ENCODE results near the gene KIF26B.

KIF26B gene

GRCh38 chr1:245168086-245168485 is 13.3 kb downstream of the KIF26B start:
- DNase-seq (ENCODE audit: low read depth): no peak
- no peak for TF ChIP-seq CTCF (IDR thresholded peaks at IDR 0.05; ENCODE audit: control insufficient read depth, extremely low read depth, insufficient read depth)
- H3K4me3 ChIP-seq (ENCODE audit: low read depth, low read length): no peak overlapping the region

GRCh38 chr1:245168906-245169305 is 14.1 kb downstream of the KIF26B start:
- DNase-seq (ENCODE audit: low read depth): no peak
- H3K4me3 ChIP-seq (ENCODE audit: low read depth, low read length): no peak overlapping the region
- no peak for TF ChIP-seq CTCF (IDR thresholded peaks at IDR 0.05; ENCODE audit: control insufficient read depth, extremely low read depth, insufficient read depth)

GRCh38 chr1:245169376-245169775 is 14.6 kb downstream of the KIF26B start:
- no peak for TF ChIP-seq CTCF (IDR thresholded peaks at IDR 0.05; ENCODE audit: control insufficient read depth, extremely low read depth, insufficient read depth)
- no peak overlapping the region for H3K4me3 ChIP-seq (ENCODE audit: low read depth, low read length)
- DNase-seq (ENCODE audit: low read depth): no peak

- no peak overlapping the region for H3K4me3 ChIP-seq (ENCODE audit: low read depth, low read length)
- no peak for TF ChIP-seq CTCF (IDR thresholded peaks at IDR 0.05; ENCODE audit: control insufficient read depth, extremely low read depth, insufficient read depth)
- DNase-seq (ENCODE audit: low read depth): no peak
These were observed 17.2 kb downstream of the KIF26B start for GRCh38 chr1:245172026-245172425.

GRCh38 chr1:245172829-245173228 is 18.0 kb downstream of the KIF26B start:
- no peak overlapping the region for H3K4me3 ChIP-seq (ENCODE audit: low read depth, low read length)
- no peak for DNase-seq (ENCODE audit: low read depth)
- TF ChIP-seq CTCF (IDR thresholded peaks at IDR 0.05; ENCODE audit: control insufficient read depth, extremely low read depth, insufficient read depth): no peak

- DNase-seq (ENCODE audit: low read depth): no peak
- TF ChIP-seq CTCF (IDR thresholded peaks at IDR 0.05; ENCODE audit: control insufficient read depth, extremely low read depth, insufficient read depth): no peak
- H3K4me3 ChIP-seq (ENCODE audit: low read depth, low read length): no peak overlapping the region
These were observed 18.8 kb downstream of the KIF26B start for GRCh38 chr1:245173446-245174211.

All from LNCaP clone FGC (cell line).